Endothelial cell of umbilical vein (primary cell): ENCODE results near the gene VCP. TPM values are rescaled to one million over a fixed set of nuclear protein-coding genes. Genes with fewer than 3 reads are reported as not detected.
A peak's percentile ranks its signal among the peaks of the same experiment; 100 is the strongest.

ENCODE experiments used
- BruUV-seq: library from RNA; stranded (reverse); fragments of 400-500 nt; replicated peaks from 2 replicates; lab custom pipeline; 2021; lab: Mats Ljungman, UMichigan
- CTCF ChIA-PET: fragments of 300-600, 350-600 bp; sonication (Branson Sonifier 250); formaldehyde crosslinking; loops from one replicate; lab custom pipeline; 2021; ENCODE audit warnings: antibody characterized with exemption, inconsistent platforms; lab: Charles Lee
- POLR2A ChIA-PET: fragments of 300-600, 350-600 bp; sonication (Branson Sonifier 250); formaldehyde crosslinking; loops from one replicate; lab custom pipeline; 2021; ENCODE audit warnings: antibody characterized with exemption, inconsistent platforms; lab: Charles Lee
- DNase-seq: peaks from one replicate; pipeline ENCODE4 v3.0.0-alpha.2; 2011; ENCODE audit warnings: low read depth, low spot score
- FAIRE-seq: peaks from 2 replicates; lab custom pipeline; 2011; peaks lifted over from hg19 to GRCh38; lab: Jason Lieb, UNC
- H2AFZ ChIP-seq: 2 replicates; pipeline ENCODE4 v1.6.0; 2012; ENCODE audit warnings: low read depth, low read length, control low read depth, inconsistent platforms
- H3K27ac ChIP-seq: 2 replicates; pipeline ENCODE4 v1.5.1; 2011; ENCODE audit warnings: low read depth, mild to moderate bottlenecking, control low read depth, low read length, moderate library complexity; ENCODE audit not compliant: insufficient read depth
- H3K27me3 ChIP-seq, 2 experiments: 2 replicates each; pipeline versions ENCODE4 v1.6.0 to v1.6.1; 2011; ENCODE audit warnings: low read length in 2 of 2, mixed read lengths in 1 of 2; ENCODE audit not compliant: control insufficient read depth in 2 of 2, insufficient read depth in 2 of 2
- H3K36me3 ChIP-seq, 2 experiments: 2 replicates in 1 of 2; 3 replicates in 1 of 2; pipeline ENCODE4 v1.5.1; 2011; ENCODE audit warnings: low read length in 2 of 2, mild to moderate bottlenecking in 1 of 2, moderate library complexity in 1 of 2; ENCODE audit not compliant: control insufficient read depth in 2 of 2, insufficient read depth in 2 of 2; ENCODE audit errors: extremely low read depth in 1 of 2
- H3K4me1 ChIP-seq: 3 replicates; pipeline ENCODE4 v1.5.1; 2011; ENCODE audit warnings: mild to moderate bottlenecking, low read length; ENCODE audit not compliant: control insufficient read depth, insufficient read depth; ENCODE audit errors: extremely low read depth
- H3K4me2 ChIP-seq: 2 replicates; pipeline ENCODE4 v1.6.1; 2011; ENCODE audit warnings: low read length, control low read depth, mixed read lengths; ENCODE audit not compliant: insufficient read depth
- H3K4me3 ChIP-seq, 3 experiments: fragments of 200-600 bp in 1 of 3; sonication (generic), shearing (Covaris generic) in 1 of 3; replicated peaks in 1 of 3; 2 replicates each; pipeline ENCODE4 v1.5.1; 2011 to 2016; ENCODE audit warnings: control low read depth in 3 of 3, low read length in 3 of 3, mild to moderate bottlenecking in 2 of 3, inconsistent platforms in 1 of 3, low read depth in 1 of 3, moderate library complexity in 1 of 3; ENCODE audit not compliant: insufficient read depth in 1 of 3
- H3K79me2 ChIP-seq: 2 replicates; pipeline ENCODE4 v1.6.0; 2012; ENCODE audit warnings: low read length, inconsistent platforms; ENCODE audit not compliant: control insufficient read depth, insufficient read depth
- H3K9ac ChIP-seq: replicated peaks from 2 replicates; pipeline ENCODE3; 2011; ENCODE audit warnings: low read length, control low read depth; ENCODE audit not compliant: insufficient read depth; ENCODE audit errors: extremely low read depth
- H3K9me1 ChIP-seq: replicated peaks from 3 replicates; pipeline ENCODE4 v1.6.0; 2011; ENCODE audit warnings: mild to moderate bottlenecking, low read length; ENCODE audit not compliant: control insufficient read depth, insufficient read depth; ENCODE audit errors: extremely low read depth
- H3K9me3 ChIP-seq: replicated peaks from 2 replicates; pipeline ENCODE4 v1.5.1; 2012; ENCODE audit warnings: low read length, inconsistent platforms; ENCODE audit not compliant: control insufficient read depth, insufficient read depth
- H4K20me1 ChIP-seq: replicated peaks from 2 replicates; pipeline ENCODE3; 2011; ENCODE audit warnings: mild to moderate bottlenecking, low read length; ENCODE audit not compliant: control insufficient read depth, insufficient read depth; ENCODE audit errors: extremely low read depth
- FOS ChIP-seq: IDR thresholded peaks from 2 replicates; pipeline ENCODE4 v1.6.1; 2011; ENCODE audit warnings: mild to moderate bottlenecking, low read length, moderate library complexity, borderline replicate concordance; ENCODE audit not compliant: insufficient read depth
- MYC ChIP-seq: IDR thresholded peaks from one replicate; pipeline ENCODE4 v1.6.1; 2011; ENCODE audit warnings: mild to moderate bottlenecking, low read depth, low read length
- POLR2A ChIP-seq: IDR thresholded peaks from 2 replicates; pipeline ENCODE4 v1.6.1; 2012; ENCODE audit warnings: low read depth, mild to moderate bottlenecking, control low read depth, low read length
- POLR2AphosphoS5 ChIP-seq: IDR thresholded peaks from 2 replicates; pipeline ENCODE4 v1.6.1; 2012; ENCODE audit warnings: low read depth, mild to moderate bottlenecking, control low read depth, low read length, moderate library complexity; ENCODE audit not compliant: insufficient read depth
- dilution Hi-C: fragments of 300-500 bp; cut with MboI; formaldehyde crosslinking; loops from one replicate; pipeline ENCODE4 v1.15.0; 2019; ENCODE audit warnings: low sequenced_read_pairs; ENCODE audit not compliant: extremely low pct_ligation_motif_present
- intact Hi-C: fragments of 100-400 bp; cut with micrococcal nuclease; formaldehyde crosslinking; loops from one replicate; pipeline ENCODE4 v1.10.0; 2022
- polyA plus RNA-seq, 4 experiments: library from polyadenylated mRNA; depleted of rRNA in 3 of 4; stranded (reverse) in 3 of 4; unstranded in 1 of 4; fragments of >200 nt; gene quantifications; 2 replicates each; pipeline versions ENCODE4 v1.2.1 to v1.2.3, GENCODE V29; 2011 to 2012; ENCODE audit warnings: missing spikeins in 1 of 4
- total RNA-seq: library from RNA; stranded (reverse); gene quantifications from 2 replicates; pipeline ENCODE4 v1.2.3, GENCODE V29; 2021
- TF ChIP-seq, protein P1 (sequence below), 2 donors: IDR thresholded peaks; 1 replicate in 1 of 2; 2 replicates in 1 of 2; pipeline ENCODE4 v1.5.1; 2011; ENCODE audit warnings: low read length in 2 of 2, mild to moderate bottlenecking in 2 of 2, moderate library complexity in 2 of 2, control low read depth in 1 of 2, inconsistent platforms in 1 of 2, low read depth in 1 of 2; ENCODE audit not compliant: insufficient read depth in 1 of 2; ENCODE audit errors: extremely low read depth in 1 of 2

VCP gene
- total and polyA plus RNA-seq, 2 donors (not counting 3 experiments of a cell fraction or from before 2014, with no cell fraction given): 349 to 493 TPM

DNA sequence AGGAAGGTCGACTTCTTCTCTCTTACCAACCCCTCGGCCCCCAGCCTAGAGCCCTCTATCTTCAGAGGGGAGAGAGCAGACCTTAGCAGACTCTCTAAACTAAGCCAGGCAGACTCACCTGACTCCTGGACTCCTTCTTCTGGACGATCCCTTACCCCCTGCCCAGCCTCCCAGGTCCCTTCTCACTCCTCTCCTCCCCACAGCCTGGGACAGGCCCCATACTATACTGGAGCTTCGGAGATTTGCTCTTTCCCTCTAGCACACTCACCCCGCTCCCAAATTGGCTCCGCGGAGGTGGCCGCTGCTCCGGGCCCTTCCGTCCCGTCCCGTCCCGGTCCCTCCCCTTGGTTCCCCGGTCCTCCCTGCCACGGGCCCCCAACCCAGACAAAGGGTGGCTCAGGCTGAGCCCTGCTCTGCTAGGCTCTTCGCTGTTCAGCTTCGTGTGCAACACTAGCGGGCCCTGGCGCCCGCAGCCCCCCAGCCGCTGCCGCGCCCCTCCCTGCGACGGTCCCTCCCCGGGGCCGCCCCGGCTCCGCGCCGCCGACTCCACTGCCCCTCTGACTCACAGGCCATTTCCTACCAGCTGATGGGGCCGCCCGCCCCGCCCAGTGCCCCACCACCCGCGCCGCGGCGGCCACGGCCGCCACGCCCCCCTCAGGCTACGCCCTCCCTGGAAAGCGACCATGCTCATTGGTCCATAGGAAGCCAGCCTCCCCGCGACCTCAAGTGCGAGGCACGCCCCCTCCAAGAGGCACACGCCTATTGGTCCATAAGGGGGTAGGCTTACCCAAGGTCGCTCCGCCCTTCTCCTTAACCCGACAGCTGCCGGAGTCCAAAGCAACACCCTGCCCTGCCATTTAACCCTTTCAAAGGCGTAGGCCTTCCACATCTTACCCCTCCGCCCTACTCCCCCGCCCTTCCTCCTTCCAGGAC, 38.8 kb upstream of the VCP start:
- no TSS peak for BruUV-seq
- H3K4me2 ChIP-seq: peak overlapping the region; percentile 76
- peak overlapping the region; percentile 92 for H3K27ac ChIP-seq
- H3K4me1 ChIP-seq: peaks cover 47% of the 10 kb centered on the region
- no peaks in the 10 kb centered on the region for H3K9me1 ChIP-seq
- TF ChIP-seq POLR2A (peak; percentile 72), POLR2AphosphoS5 (peak; percentile 90), MYC (no peak), FOS (peak; percentile 70)
- TF ChIP-seq, protein P1, sequence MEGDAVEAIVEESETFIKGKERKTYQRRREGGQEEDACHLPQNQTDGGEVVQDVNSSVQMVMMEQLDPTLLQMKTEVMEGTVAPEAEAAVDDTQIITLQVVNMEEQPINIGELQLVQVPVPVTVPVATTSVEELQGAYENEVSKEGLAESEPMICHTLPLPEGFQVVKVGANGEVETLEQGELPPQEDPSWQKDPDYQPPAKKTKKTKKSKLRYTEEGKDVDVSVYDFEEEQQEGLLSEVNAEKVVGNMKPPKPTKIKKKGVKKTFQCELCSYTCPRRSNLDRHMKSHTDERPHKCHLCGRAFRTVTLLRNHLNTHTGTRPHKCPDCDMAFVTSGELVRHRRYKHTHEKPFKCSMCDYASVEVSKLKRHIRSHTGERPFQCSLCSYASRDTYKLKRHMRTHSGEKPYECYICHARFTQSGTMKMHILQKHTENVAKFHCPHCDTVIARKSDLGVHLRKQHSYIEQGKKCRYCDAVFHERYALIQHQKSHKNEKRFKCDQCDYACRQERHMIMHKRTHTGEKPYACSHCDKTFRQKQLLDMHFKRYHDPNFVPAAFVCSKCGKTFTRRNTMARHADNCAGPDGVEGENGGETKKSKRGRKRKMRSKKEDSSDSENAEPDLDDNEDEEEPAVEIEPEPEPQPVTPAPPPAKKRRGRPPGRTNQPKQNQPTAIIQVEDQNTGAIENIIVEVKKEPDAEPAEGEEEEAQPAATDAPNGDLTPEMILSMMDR (IDR thresholded peaks at IDR 0.05; ENCODE audit: extremely low read depth in 1 of 2, insufficient read depth in 1 of 2, low read depth in 1 of 2, low read length in 2 of 2): no peak
- H3K36me3 ChIP-seq: peaks cover 3 to 20% of the 10 kb centered on the region in 2 experiments
- H3K79me2 ChIP-seq: peaks cover 30% of the 10 kb centered on the region
- ChIA-PET CTCF (interaction anchor here (0.8 to 2.7 kb wide), 4 partner anchors 15 to 351 kb away, joined by 3 to 10 read pairs (median 4); partner anchors contain the start of gene PIGO), POLR2A (interaction anchor here (0.8 to 1.7 kb wide), 3 partner anchors 8 to 39 kb away, joined by 3 to 8 read pairs (median 6); partner anchors contain the start of genes STOML2 and VCP)
- H4K20me1 ChIP-seq: no peaks in the 10 kb centered on the region
- H3K27me3 ChIP-seq: no peaks in the 10 kb centered on the region
- dilution Hi-C loops: no loop called here
- DNase-seq: peak; percentile 98
- H3K9me3 ChIP-seq: no peaks in the 10 kb centered on the region
- H3K9ac ChIP-seq: peak overlapping the region; percentile 87
- peak overlapping the region; percentile 45 to 85 (median 60) for H3K4me3 ChIP-seq
- H2AFZ ChIP-seq: peak overlapping the region; percentile 18
- intact Hi-C loops: loop anchor here (1.0 to 5.0 kb wide), 6 partner anchors 8 to 491 kb away; partner anchors contain the start of genes DNAJB5, PIGO and STOML2
- peak; percentile 99 for FAIRE-seq
